ENCODE measurements around the gene LRRC10B.

The LRRC10B gene

GRCh38 chr11:61472282-61472681 lies 36.3 kb upstream of the LRRC10B start:
- Histone ChIP-seq H3K79me2 (no peaks in the 10 kb centered on the region), H3K4me3 (ENCODE audit: low read depth, low read length) (no peak overlapping the region), H3K36me3 (ENCODE audit: control insufficient read depth, insufficient read depth, low read length) (no peaks in the 10 kb centered on the region), H3K9me3 (ENCODE audit: control insufficient read depth, low read length) (no peaks in the 10 kb centered on the region), H3K4me2 (ENCODE audit: low read length) (no peak overlapping the region), H3K27ac (peak overlapping the region; percentile 60), H3K9ac (no peak overlapping the region), H2AFZ (no peak overlapping the region), H3K4me1 (no peaks in the 10 kb centered on the region), H3K27me3 (ENCODE audit: control insufficient read depth, insufficient read depth, low read length) (no peaks in the 10 kb centered on the region)
- TF ChIP-seq CTCF (IDR thresholded peaks at IDR 0.05), result no peak

- Histone ChIP-seq H3K9ac (no peak overlapping the region), H3K36me3 (ENCODE audit: control insufficient read depth, insufficient read depth, low read length) (no peaks in the 10 kb centered on the region), H3K4me1 (no peaks in the 10 kb centered on the region), H2AFZ (no peak overlapping the region), H3K4me2 (ENCODE audit: low read length) (no peak overlapping the region), H3K79me2 (no peaks in the 10 kb centered on the region), H3K4me3 (ENCODE audit: low read depth, low read length) (no peak overlapping the region), H3K27ac (peak overlapping the region; percentile 60), H3K27me3 (ENCODE audit: control insufficient read depth, insufficient read depth, low read length) (no peaks in the 10 kb centered on the region), H3K9me3 (ENCODE audit: control insufficient read depth, low read length) (no peaks in the 10 kb centered on the region)
- TF ChIP-seq CTCF (IDR thresholded peaks at IDR 0.05), result no peak
Measured at GRCh38 chr11:61472868-61473267, 35.7 kb upstream of the LRRC10B start.

- no peak for TF ChIP-seq CTCF (IDR thresholded peaks at IDR 0.05)
- Histone ChIP-seq H2AFZ (no peak overlapping the region), H3K9me3 (ENCODE audit: control insufficient read depth, low read length) (no peaks in the 10 kb centered on the region), H3K36me3 (ENCODE audit: control insufficient read depth, insufficient read depth, low read length) (no peaks in the 10 kb centered on the region), H3K4me3 (ENCODE audit: low read depth, low read length) (no peak overlapping the region), H3K4me1 (no peaks in the 10 kb centered on the region), H3K4me2 (ENCODE audit: low read length) (no peak overlapping the region), H3K27me3 (ENCODE audit: control insufficient read depth, insufficient read depth, low read length) (no peaks in the 10 kb centered on the region), H3K79me2 (no peaks in the 10 kb centered on the region), H3K27ac (no peak overlapping the region), H3K9ac (no peak overlapping the region)
Measured at GRCh38 chr11:61473370-61474012, 35.1 kb upstream of the LRRC10B start.

- no peak overlapping the region for H3K9ac ChIP-seq
- no peaks in the 10 kb centered on the region for H3K9me3 ChIP-seq (ENCODE audit: control insufficient read depth, low read length)
- H3K36me3 ChIP-seq (ENCODE audit: control insufficient read depth, insufficient read depth, low read length), result no peaks in the 10 kb centered on the region
- H3K27ac ChIP-seq, result no peak overlapping the region
- no peak for TF ChIP-seq CTCF (IDR thresholded peaks at IDR 0.05)
- H3K4me1 ChIP-seq, result no peaks in the 10 kb centered on the region
- no peaks in the 10 kb centered on the region for H3K27me3 ChIP-seq (ENCODE audit: control insufficient read depth, insufficient read depth, low read length)
- no peak overlapping the region for H2AFZ ChIP-seq
- H3K4me2 ChIP-seq (ENCODE audit: low read length), result no peak overlapping the region
- H3K4me3 ChIP-seq (ENCODE audit: low read depth, low read length), result no peak overlapping the region
- H3K79me2 ChIP-seq, result no peaks in the 10 kb centered on the region
Measured at GRCh38 chr11:61474013-61474643, 34.4 kb upstream of the LRRC10B start.

- no peaks in the 10 kb centered on the region for H3K4me1 ChIP-seq
- H2AFZ ChIP-seq, result no peak overlapping the region
- H3K27ac ChIP-seq, result no peak overlapping the region
- no peaks in the 10 kb centered on the region for H3K79me2 ChIP-seq
- H3K27me3 ChIP-seq (ENCODE audit: control insufficient read depth, insufficient read depth, low read length), result no peaks in the 10 kb centered on the region
- H3K4me2 ChIP-seq (ENCODE audit: low read length), result no peak overlapping the region
- no peak for TF ChIP-seq CTCF (IDR thresholded peaks at IDR 0.05)
- no peaks in the 10 kb centered on the region for H3K36me3 ChIP-seq (ENCODE audit: control insufficient read depth, insufficient read depth, low read length)
- no peak overlapping the region for H3K9ac ChIP-seq
- H3K4me3 ChIP-seq (ENCODE audit: low read depth, low read length), result no peak overlapping the region
- no peaks in the 10 kb centered on the region for H3K9me3 ChIP-seq (ENCODE audit: control insufficient read depth, low read length)
Measured at GRCh38 chr11:61475433-61475832, 33.1 kb upstream of the LRRC10B start.

Data from parathyroid adenoma (tissue), 2 donors.